MM.1S (cell line): ENCODE data around the gene EEF2K.

Experiments
- EZH2 ChIP-seq: fragments of 300-600 bp; sonication (generic); optimal IDR thresholded peaks from 2 replicates; pipeline ENCODE3; 2017; ENCODE audit warnings: low read depth, mild to moderate bottlenecking, antibody characterized with exemption, low read length, mixed read lengths
- EZH2phosphoT487 ChIP-seq: fragments of 300-600 bp; sonication (generic); IDR thresholded peaks from 2 replicates; pipeline ENCODE4 v1.6.1; 2018; ENCODE audit warnings: antibody characterized with exemption, low read length
- TF ChIP-seq, protein P1 (sequence below): fragments of 300-600 bp; sonication (generic); IDR thresholded peaks from 2 replicates; pipeline ENCODE4 v1.5.1; 2016; ENCODE audit warnings: antibody characterized with exemption, low read length, mixed read lengths

GRCh38 chr16:22233037-22233372 lies 26.9 kb downstream of the EEF2K start:
- TF ChIP-seq EZH2 (no peak), EZH2phosphoT487 (no peak)
- TF ChIP-seq, protein P1, sequence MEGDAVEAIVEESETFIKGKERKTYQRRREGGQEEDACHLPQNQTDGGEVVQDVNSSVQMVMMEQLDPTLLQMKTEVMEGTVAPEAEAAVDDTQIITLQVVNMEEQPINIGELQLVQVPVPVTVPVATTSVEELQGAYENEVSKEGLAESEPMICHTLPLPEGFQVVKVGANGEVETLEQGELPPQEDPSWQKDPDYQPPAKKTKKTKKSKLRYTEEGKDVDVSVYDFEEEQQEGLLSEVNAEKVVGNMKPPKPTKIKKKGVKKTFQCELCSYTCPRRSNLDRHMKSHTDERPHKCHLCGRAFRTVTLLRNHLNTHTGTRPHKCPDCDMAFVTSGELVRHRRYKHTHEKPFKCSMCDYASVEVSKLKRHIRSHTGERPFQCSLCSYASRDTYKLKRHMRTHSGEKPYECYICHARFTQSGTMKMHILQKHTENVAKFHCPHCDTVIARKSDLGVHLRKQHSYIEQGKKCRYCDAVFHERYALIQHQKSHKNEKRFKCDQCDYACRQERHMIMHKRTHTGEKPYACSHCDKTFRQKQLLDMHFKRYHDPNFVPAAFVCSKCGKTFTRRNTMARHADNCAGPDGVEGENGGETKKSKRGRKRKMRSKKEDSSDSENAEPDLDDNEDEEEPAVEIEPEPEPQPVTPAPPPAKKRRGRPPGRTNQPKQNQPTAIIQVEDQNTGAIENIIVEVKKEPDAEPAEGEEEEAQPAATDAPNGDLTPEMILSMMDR: no peak
